Fibroblast of pulmonary artery (primary cell): ENCODE measurements around the gene NGF.
"Not testable (repeated sequence)": the region's sequence is repeated elsewhere in the genome, so short reads cannot be mapped to it uniquely, and the experiment has no call there.

Experiments used
- DNase-seq: peaks from one replicate; pipeline ENCODE4 v3.0.0-alpha.2; 2010; ENCODE audit warnings: low read depth
- H3K4me3 ChIP-seq: replicated peaks from 2 replicates; pipeline ENCODE4 v1.5.1; 2011; ENCODE audit warnings: low read depth, mild to moderate bottlenecking, control low read depth, low read length, moderate library complexity
- TF ChIP-seq, protein P1 (sequence below): IDR thresholded peaks from 2 replicates; pipeline ENCODE4 v1.5.1; 2011; ENCODE audit warnings: mild to moderate bottlenecking, control low read depth, low read length, inconsistent platforms; ENCODE audit errors: missing control alignments

NGF gene

DNA sequence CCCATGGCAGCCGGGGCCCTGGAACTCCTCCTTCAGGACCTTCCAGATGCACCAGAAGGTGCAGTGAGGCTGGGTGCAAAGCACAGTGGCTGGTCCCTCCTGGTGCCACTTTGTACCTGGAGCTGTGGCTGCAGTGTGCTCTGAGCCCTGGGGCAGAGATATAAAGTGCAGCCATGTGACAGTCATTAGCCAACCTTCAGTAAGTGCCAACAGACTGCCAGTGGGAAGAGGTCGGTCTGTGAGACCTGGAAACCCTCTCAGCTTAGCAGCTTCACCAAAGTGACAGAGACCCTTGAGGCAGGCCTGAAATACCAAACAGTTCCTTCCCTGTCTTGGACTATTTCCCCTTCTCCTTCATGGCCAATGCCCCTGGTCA is 26.7 kb upstream of the NGF start:
- DNase-seq: no peak
- TF ChIP-seq, protein P1, sequence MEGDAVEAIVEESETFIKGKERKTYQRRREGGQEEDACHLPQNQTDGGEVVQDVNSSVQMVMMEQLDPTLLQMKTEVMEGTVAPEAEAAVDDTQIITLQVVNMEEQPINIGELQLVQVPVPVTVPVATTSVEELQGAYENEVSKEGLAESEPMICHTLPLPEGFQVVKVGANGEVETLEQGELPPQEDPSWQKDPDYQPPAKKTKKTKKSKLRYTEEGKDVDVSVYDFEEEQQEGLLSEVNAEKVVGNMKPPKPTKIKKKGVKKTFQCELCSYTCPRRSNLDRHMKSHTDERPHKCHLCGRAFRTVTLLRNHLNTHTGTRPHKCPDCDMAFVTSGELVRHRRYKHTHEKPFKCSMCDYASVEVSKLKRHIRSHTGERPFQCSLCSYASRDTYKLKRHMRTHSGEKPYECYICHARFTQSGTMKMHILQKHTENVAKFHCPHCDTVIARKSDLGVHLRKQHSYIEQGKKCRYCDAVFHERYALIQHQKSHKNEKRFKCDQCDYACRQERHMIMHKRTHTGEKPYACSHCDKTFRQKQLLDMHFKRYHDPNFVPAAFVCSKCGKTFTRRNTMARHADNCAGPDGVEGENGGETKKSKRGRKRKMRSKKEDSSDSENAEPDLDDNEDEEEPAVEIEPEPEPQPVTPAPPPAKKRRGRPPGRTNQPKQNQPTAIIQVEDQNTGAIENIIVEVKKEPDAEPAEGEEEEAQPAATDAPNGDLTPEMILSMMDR: no peak
- H3K4me3 ChIP-seq: no peak overlapping the region

DNA sequence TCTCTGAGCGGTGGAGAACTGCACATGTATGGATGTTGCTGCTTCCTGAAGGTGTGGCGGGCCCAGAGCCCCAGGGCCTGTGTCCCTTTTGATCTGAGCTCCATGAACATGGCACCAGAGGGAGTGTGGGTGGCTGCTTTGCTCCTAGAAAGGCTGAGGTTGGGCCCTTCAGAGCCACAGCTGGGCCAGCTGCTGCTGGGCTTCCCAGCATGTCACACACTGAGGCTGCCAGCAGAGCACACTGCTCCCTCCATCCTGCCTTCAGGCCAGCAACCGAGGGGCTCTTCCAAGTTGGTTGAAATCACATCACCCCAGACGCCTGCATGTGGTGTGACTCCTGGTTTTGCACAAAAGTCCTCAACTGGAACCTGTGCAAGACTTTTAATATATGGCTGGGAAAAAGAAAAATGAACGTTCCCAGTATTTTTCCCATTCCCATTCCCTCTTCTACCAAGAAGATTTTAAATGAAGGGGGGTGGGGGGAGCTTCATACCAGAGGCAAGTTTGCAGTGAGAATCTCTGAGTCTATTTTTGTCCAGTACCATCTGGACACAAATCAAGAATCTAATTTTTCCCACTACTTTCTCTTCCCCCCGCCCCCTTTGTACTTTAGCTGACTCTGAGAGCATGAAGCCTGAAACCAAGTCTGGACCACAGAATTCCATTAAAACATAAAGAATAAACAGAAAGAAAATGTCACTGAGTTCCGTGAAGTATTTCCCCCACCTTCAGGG is 26.2 kb upstream of the NGF start:
- DNase-seq: no peak
- TF ChIP-seq, protein P1: no peak
- H3K4me3 ChIP-seq: no peak overlapping the region

DNA sequence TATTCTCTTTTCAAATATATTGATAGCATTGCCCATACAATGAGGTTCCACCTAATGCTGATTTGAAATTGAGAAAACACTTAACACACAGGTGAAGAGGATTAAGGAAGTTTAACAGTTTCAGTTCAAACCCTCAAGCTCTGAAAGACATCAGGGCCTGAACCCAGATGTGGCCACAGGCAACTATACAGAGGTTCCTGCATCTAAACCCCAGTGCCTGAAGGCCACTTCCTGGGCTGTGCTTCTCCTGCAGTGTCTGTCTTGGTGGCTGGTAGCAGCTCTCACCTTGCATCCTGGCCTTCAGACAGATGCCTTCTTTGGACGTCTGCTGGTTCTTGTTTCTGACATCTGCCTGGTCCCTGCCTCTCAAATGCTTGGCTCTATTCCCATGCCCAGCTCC is 25.1 kb upstream of the NGF start:
- no peak overlapping the region for H3K4me3 ChIP-seq
- TF ChIP-seq, protein P1: no peak
- no peak for DNase-seq

DNA sequence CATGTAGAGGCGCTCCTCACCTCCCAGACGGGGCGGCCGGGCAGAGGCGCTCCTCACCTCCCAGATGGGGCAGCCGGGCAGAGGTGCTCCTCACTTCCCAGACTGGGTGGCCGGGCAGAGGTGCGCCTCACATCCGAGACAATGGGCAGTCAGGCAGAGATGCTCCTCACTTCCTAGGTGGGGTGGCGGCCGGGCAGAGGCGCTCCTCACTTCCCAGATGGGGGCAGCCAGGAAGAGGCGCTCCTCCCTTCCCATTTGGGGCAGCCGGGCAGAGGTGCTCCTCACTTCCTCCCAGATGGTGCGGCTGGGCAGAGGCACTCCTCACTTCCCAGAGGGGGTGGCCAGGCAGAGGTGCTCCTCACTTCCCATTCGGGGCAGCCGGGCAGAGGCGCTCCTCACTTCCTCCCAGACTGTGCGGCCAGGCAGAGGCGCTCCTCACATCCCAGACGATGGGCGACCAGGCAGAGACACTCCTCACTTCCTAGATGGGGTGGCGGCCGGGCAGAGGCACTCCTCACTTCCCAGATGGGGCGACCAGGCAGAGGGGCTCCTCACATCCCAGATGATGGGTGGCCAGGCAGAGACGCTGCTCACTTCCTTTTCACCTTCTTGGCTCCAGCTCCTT is 22.6 kb upstream of the NGF start:
- H3K4me3 ChIP-seq, DNase-seq: not testable (repeated sequence)

DNA sequence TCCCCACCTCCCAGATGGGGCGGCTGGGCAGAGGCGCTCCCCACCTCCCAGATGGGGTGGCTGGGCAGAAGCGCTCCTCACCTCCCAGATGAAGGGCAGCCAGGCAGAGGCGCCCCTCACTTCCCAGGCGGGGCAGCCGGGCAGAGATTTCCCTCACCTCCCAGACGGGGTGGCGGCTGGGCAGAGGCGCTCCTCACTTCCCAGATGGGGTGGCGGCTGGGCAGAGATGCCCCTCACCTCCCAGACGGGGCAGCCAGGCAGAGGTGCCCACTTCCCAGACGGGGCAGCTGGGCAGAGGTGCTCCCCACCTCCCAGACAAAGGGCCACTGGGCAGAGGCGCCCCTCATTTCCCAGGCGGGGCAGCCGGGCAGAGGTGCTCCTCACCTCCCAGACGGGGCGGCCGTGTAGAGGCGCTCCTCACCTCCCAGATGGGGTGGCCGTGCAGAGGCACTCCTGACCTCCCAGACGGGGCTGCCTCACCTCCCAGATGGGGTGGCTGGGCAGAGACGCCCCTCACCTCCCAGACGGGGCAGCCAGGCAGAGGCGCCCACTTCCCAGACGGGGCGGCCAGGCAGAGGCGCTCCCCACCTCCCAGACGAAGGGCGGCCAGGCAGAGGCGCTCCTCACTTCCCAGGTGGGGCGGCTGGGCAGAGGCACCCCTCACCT is 21.9 kb upstream of the NGF start:
- H3K4me3 ChIP-seq, DNase-seq: not testable (repeated sequence)

DNA sequence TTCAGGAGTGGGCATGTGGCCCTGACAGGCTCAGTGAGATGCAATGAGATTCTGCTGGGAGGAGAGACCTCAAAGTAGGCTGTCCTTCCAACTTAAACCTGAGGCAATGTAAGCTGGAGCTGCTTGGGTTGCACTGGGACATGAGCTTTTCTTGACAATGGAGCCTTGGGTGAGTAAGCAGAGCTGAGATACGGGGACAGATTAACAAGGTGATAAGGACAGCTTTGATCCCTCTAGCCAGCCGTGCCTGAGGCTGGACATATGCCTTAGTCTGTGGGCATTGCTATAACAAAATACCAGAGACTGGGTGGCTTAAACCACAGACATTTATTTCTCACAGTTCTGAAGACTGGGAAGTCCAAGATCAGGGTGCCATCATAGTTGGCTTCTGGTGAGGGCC is 18.3 kb upstream of the NGF start:
- DNase-seq: no peak
- H3K4me3 ChIP-seq: no peak overlapping the region
- TF ChIP-seq, protein P1: no peak

DNA sequence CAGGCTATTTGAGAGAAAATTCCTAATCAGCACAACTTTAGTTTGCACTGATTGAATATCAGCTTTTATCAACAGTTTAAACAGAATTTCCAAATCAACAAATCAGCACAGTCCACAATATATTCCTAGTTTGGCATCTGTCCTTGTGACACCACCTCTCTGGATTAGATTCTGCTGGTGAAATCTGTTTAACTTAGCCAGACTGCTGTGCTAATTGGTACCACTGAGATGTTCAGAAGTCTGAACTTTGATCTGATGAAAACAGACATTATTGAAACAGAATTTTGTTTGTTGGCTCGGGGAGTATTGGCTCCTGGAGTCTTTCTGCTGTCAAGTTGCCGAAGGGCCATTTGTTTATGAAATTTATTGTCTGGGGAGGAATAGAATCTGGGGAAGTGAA is 17.0 kb upstream of the NGF start:
- TF ChIP-seq, protein P1: no peak
- H3K4me3 ChIP-seq: no peak overlapping the region
- no peak for DNase-seq

DNA sequence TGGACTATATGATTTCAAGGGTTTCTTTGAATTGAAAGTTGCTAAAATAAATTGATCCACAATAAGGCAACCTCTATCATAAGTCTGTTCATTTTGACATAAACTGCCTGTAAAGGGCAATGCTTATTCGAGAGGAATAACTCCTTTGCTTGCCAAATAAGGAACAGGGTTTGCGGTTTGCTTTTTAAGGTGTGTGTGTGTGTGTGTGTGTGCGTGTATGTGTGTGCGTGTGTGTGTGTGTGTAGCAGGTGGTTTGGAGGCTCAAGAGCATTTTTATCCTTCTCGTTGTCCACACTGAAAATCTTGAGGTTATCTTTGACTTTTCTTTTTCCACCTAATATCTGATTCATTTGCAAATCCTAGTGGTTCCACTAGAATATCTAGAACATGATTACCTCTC is 13.1 kb upstream of the NGF start:
- TF ChIP-seq, protein P1: no peak
- DNase-seq: no peak
- H3K4me3 ChIP-seq: no peak overlapping the region
